ENCODE data around the gene PUSL1.

The PUSL1 gene

GRCh38 chr1:1307923-1308755 is at the start of gene PUSL1, which contains the start of gene ACAP3:
Gene PUSL1, plus strand, starts transcription at chr1:1308597. Its CDS starts 47 bp downstream, at chr1:1308644.
Gene ACAP3, minus strand, starts transcription at chr1:1307930. Its CDS starts 115 bp downstream, at chr1:1307815.
- DNase-seq (ENCODE audit: low spot score) = peak; percentile 92

GRCh38 chr1:1259119-1259488 is 49.3 kb upstream of the PUSL1 start:
- no peak for DNase-seq (ENCODE audit: low spot score)

- DNase-seq (ENCODE audit: low spot score) = no peak
These were observed 48.9 kb upstream of the PUSL1 start for GRCh38 chr1:1259540-1259939.

GRCh38 chr1:1259951-1260600 is 48.3 kb upstream of the PUSL1 start:
- peak; percentile 38 for DNase-seq (ENCODE audit: low spot score)

- DNase-seq (ENCODE audit: low spot score) = no peak
These were observed 47.4 kb upstream of the PUSL1 start for GRCh38 chr1:1260843-1261560.

- no peak for DNase-seq (ENCODE audit: low spot score)
These were observed 46.3 kb upstream of the PUSL1 start for GRCh38 chr1:1262071-1262470.

- DNase-seq (ENCODE audit: low spot score) = no peak
These were observed 45.6 kb upstream of the PUSL1 start for GRCh38 chr1:1262758-1263157.

GRCh38 chr1:1264026-1264425 is 44.4 kb upstream of the PUSL1 start:
- DNase-seq (ENCODE audit: low spot score) = no peak

- DNase-seq (ENCODE audit: low spot score) = no peak
These were observed 43.5 kb upstream of the PUSL1 start for GRCh38 chr1:1264868-1265272.

GRCh38 chr1:1267488-1268283 is 40.7 kb upstream of the PUSL1 start:
- DNase-seq (ENCODE audit: low spot score) = no peak

GRCh38 chr1:1268284-1268682 is 40.1 kb upstream of the PUSL1 start:
- DNase-seq (ENCODE audit: low spot score) = no peak

GRCh38 chr1:1270813-1271212 is 37.6 kb upstream of the PUSL1 start:
- DNase-seq (ENCODE audit: low spot score) = no peak

- no peak for DNase-seq (ENCODE audit: low spot score)
These were observed 35.8 kb upstream of the PUSL1 start for GRCh38 chr1:1272341-1273208.

- no peak for DNase-seq (ENCODE audit: low spot score)
These were observed 35.2 kb upstream of the PUSL1 start for GRCh38 chr1:1273209-1273511.

- peak; percentile 96 for DNase-seq (ENCODE audit: low spot score)
These were observed 34.7 kb upstream of the PUSL1 start, which contains the start of gene UBE2J2 for GRCh38 chr1:1273512-1274298. Gene UBE2J2, minus strand, starts transcription at chr1:1273854. Its CDS starts 5,862 bp downstream, at chr1:1267992.

- no peak for DNase-seq (ENCODE audit: low spot score)
These were observed 34.0 kb upstream of the PUSL1 start for GRCh38 chr1:1274299-1274930.

- no peak for DNase-seq (ENCODE audit: low spot score)
These were observed 33.4 kb upstream of the PUSL1 start for GRCh38 chr1:1274931-1275431.

GRCh38 chr1:1275836-1276235 is 32.6 kb upstream of the PUSL1 start:
- no peak for DNase-seq (ENCODE audit: low spot score)

- no peak for DNase-seq (ENCODE audit: low spot score)
These were observed 29.8 kb upstream of the PUSL1 start for GRCh38 chr1:1278620-1279019.

GRCh38 chr1:1279028-1279427 is 29.4 kb upstream of the PUSL1 start:
- no peak for DNase-seq (ENCODE audit: low spot score)
